ENCODE data around the gene MGMT.

- TF ChIP-seq, protein P1, sequence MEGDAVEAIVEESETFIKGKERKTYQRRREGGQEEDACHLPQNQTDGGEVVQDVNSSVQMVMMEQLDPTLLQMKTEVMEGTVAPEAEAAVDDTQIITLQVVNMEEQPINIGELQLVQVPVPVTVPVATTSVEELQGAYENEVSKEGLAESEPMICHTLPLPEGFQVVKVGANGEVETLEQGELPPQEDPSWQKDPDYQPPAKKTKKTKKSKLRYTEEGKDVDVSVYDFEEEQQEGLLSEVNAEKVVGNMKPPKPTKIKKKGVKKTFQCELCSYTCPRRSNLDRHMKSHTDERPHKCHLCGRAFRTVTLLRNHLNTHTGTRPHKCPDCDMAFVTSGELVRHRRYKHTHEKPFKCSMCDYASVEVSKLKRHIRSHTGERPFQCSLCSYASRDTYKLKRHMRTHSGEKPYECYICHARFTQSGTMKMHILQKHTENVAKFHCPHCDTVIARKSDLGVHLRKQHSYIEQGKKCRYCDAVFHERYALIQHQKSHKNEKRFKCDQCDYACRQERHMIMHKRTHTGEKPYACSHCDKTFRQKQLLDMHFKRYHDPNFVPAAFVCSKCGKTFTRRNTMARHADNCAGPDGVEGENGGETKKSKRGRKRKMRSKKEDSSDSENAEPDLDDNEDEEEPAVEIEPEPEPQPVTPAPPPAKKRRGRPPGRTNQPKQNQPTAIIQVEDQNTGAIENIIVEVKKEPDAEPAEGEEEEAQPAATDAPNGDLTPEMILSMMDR (IDR thresholded peaks at IDR 0.05; ENCODE audit: low read length): no peak
- no peak for TF ChIP-seq EZH2phosphoT487 (IDR thresholded peaks at IDR 0.05; ENCODE audit: low read length)
Measured at GRCh38 chr10:129768437-129769355, 301.7 kb downstream of the MGMT start.
